ENCODE measurements around the gene ZDHHC7.

DNA sequence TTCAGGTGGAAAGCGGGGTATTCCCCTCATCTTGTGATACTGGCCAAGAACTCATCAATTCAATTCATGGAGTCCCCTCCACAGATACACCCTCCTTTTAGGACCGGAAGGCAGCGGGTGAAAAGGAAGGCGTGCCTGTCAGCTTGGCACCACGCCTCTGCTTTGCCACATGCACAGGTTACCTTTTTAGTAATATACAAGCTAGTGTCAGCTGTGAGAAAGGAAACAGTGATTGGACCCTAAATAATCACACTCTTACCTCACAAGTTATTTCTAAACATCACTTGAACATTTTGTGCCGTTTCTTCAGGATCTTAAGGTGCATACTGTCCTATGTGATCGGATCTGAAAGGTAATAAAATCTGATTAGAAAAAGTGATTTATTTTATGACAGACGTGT, 15.7 kb downstream of the ZDHHC7 start:
- TF ChIP-seq, protein P1, sequence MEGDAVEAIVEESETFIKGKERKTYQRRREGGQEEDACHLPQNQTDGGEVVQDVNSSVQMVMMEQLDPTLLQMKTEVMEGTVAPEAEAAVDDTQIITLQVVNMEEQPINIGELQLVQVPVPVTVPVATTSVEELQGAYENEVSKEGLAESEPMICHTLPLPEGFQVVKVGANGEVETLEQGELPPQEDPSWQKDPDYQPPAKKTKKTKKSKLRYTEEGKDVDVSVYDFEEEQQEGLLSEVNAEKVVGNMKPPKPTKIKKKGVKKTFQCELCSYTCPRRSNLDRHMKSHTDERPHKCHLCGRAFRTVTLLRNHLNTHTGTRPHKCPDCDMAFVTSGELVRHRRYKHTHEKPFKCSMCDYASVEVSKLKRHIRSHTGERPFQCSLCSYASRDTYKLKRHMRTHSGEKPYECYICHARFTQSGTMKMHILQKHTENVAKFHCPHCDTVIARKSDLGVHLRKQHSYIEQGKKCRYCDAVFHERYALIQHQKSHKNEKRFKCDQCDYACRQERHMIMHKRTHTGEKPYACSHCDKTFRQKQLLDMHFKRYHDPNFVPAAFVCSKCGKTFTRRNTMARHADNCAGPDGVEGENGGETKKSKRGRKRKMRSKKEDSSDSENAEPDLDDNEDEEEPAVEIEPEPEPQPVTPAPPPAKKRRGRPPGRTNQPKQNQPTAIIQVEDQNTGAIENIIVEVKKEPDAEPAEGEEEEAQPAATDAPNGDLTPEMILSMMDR (IDR thresholded peaks at IDR 0.05), result no peak
- TF ChIP-seq POLR2A (IDR thresholded peaks at IDR 0.05), result no peak

Measured in body of pancreas (tissue), 4 donors.